Measurements from ENCODE around the gene ZNF436. TPM values are rescaled to one million over a fixed set of nuclear protein-coding genes. Genes with fewer than 3 reads are reported as not detected.

The ZNF436 gene
- total RNA-seq, 2 donors from 2014 or later: 8.9 to 10.3 TPM

DNA sequence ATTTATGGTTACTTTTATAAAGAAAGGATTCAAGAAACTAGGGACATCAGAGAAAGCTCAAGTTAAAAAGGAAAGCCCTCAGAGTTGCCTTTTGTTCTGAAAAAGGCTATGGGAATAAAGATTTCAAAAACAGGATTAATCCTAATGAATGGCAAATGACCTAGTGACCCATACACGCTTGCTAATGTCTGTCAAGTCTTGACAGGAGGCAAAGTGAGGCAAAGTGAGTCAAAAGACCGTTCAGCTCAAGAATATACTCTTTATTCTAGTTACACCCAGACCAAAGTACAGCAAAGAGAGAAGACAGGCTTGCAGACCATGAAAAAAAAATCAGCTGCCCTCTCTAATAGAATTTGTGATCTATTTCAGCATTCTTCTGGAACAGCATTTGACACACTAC is 3.5 kb downstream of the ZNF436 start:
- TF ChIP-seq, protein P1, sequence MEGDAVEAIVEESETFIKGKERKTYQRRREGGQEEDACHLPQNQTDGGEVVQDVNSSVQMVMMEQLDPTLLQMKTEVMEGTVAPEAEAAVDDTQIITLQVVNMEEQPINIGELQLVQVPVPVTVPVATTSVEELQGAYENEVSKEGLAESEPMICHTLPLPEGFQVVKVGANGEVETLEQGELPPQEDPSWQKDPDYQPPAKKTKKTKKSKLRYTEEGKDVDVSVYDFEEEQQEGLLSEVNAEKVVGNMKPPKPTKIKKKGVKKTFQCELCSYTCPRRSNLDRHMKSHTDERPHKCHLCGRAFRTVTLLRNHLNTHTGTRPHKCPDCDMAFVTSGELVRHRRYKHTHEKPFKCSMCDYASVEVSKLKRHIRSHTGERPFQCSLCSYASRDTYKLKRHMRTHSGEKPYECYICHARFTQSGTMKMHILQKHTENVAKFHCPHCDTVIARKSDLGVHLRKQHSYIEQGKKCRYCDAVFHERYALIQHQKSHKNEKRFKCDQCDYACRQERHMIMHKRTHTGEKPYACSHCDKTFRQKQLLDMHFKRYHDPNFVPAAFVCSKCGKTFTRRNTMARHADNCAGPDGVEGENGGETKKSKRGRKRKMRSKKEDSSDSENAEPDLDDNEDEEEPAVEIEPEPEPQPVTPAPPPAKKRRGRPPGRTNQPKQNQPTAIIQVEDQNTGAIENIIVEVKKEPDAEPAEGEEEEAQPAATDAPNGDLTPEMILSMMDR (conservative IDR thresholded peaks at IDR 0.05): no peak
- Histone ChIP-seq H3K4me3 (ENCODE audit: low read length) (peak overlapping the region; percentile 95), H3K36me3 (ENCODE audit: control insufficient read depth, insufficient read depth, low read length) (peaks cover 50% of the 10 kb centered on the region), H3K4me1 (ENCODE audit: control insufficient read depth, insufficient read depth, low read length) (peaks cover 8% of the 10 kb centered on the region), H3K9ac (ENCODE audit: extremely low read depth, low read length, poor library complexity, severe bottlenecking) (no peak overlapping the region), H3K9me3 (ENCODE audit: control insufficient read depth, low read length) (peaks cover 58% of the 10 kb centered on the region), H3K27me3 (ENCODE audit: control insufficient read depth, insufficient read depth, low read length, poor library complexity, severe bottlenecking) (no peaks in the 10 kb centered on the region), H3K27ac (ENCODE audit: low read depth, low read length) (no peak overlapping the region)
- H3K4me1 Mint-ChIP-seq: peaks cover 21% of the 10 kb centered on the region
- no peak overlapping the region for H3K4me3 Mint-ChIP-seq
- 88 to 90% methylated on average over 1 to 2 of the region's 2 CpGs for WGBS, 2 experiments (ENCODE audit: insufficient coverage in 1 of 2, insufficient read length in 1 of 2)
- peaks cover 73% of the 10 kb centered on the region for H3K27me3 Mint-ChIP-seq (ENCODE audit: insufficient read depth)
- peaks cover 62% of the 10 kb centered on the region for H3K36me3 Mint-ChIP-seq (ENCODE audit: low read depth)
- H3K27ac Mint-ChIP-seq: no peak overlapping the region
- peaks cover 65% of the 10 kb centered on the region for H3K9me3 Mint-ChIP-seq
- no peak for DNase-seq

DNA sequence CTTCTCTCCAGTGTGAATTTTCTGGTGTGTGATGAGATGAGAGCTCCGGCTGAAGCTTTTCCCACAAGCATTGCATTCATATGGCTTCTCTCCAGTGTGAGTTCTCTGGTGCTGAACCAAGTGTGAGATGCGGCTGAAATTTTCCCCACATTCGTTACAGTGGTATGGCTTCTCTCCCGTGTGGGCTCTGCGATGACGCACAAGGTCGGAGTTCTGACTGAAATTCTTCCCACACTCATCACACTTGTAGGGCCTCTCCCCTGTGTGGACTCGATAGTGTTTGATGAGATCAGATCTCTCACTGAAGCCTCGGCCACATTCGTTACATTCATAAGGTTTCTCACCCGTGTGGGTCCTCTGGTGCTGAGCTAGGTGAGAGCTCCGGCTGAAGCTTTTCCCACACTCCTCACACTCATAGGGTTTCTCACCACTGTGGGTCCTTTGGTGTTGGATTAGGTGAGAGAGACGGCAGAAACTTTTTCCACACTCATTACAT is 7.4 kb downstream of the ZNF436 start:
- Histone ChIP-seq H3K9me3 (ENCODE audit: control insufficient read depth, low read length) (peaks cover 79% of the 10 kb centered on the region), H3K27ac (ENCODE audit: low read depth, low read length) (no peak overlapping the region), H3K36me3 (ENCODE audit: control insufficient read depth, insufficient read depth, low read length) (peaks cover 69% of the 10 kb centered on the region), H3K4me3 (ENCODE audit: low read length) (peak overlapping the region; percentile 73), H3K27me3 (ENCODE audit: control insufficient read depth, insufficient read depth, low read length, poor library complexity, severe bottlenecking) (peaks cover 12% of the 10 kb centered on the region), H3K4me1 (ENCODE audit: control insufficient read depth, insufficient read depth, low read length) (no peaks in the 10 kb centered on the region), H3K9ac (ENCODE audit: extremely low read depth, low read length, poor library complexity, severe bottlenecking) (no peak overlapping the region)
- Mint-ChIP-seq H3K4me1 (no peaks in the 10 kb centered on the region), H3K36me3 (ENCODE audit: low read depth) (peaks cover 80% of the 10 kb centered on the region), H3K9me3 (peaks cover 87% of the 10 kb centered on the region), H3K4me3 (no peak overlapping the region), H3K27ac (no peak overlapping the region), H3K27me3 (ENCODE audit: insufficient read depth) (peaks cover 88% of the 10 kb centered on the region)
- no peak for DNase-seq
- 97 to 100% methylated on average over 6 to 12 of the region's 13 CpGs for WGBS, 2 experiments (ENCODE audit: insufficient coverage in 1 of 2, insufficient read length in 1 of 2)
- TF ChIP-seq, protein P1 (conservative IDR thresholded peaks at IDR 0.05): no peak

DNA sequence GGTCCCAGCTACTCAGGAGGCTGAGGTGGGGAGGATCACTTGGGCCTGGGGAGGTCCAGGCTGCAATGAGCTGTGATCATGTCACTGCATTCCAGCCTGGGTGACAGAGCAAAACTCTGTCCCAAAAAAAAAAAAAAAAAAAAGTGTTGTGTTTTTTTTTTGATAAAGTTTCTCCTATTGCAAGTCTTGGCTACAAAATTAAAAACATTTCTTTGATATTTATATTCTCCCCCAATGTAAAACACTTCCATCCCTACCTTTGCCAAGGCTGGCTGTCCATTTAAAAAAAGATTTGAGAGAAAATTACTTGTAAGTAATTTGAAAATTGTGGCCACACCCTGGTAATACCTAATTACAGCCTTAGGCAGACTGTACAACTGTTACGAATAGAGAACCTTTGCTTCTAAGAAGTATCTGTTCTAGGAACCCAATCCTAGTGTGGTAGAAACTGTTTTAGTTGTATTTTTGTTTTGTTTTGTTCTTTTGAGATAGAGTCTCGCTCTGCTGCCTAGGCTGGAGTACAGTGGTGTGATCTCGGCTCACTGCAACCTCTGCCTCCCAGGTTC is 11.2 kb downstream of the ZNF436 start:
- peaks cover 41% of the 10 kb centered on the region for H3K36me3 ChIP-seq (ENCODE audit: control insufficient read depth, insufficient read depth, low read length)
- H3K9me3 Mint-ChIP-seq: peaks cover 52% of the 10 kb centered on the region
- H3K27me3 ChIP-seq (ENCODE audit: control insufficient read depth, insufficient read depth, low read length, poor library complexity, severe bottlenecking): peaks cover 46% of the 10 kb centered on the region
- H3K36me3 Mint-ChIP-seq (ENCODE audit: low read depth): peaks cover 46% of the 10 kb centered on the region
- no peak overlapping the region for H3K9ac ChIP-seq (ENCODE audit: extremely low read depth, low read length, poor library complexity, severe bottlenecking)
- TF ChIP-seq, protein P1 (conservative IDR thresholded peaks at IDR 0.05): no peak
- WGBS, 2 experiments (ENCODE audit: insufficient coverage in 1 of 2, insufficient read length in 1 of 2): 92 to 100% methylated on average over 3 of the region's 3 CpGs
- no peak overlapping the region for H3K27ac ChIP-seq (ENCODE audit: low read depth, low read length)
- H3K4me3 Mint-ChIP-seq: no peak overlapping the region
- peaks cover 97% of the 10 kb centered on the region for H3K27me3 Mint-ChIP-seq (ENCODE audit: insufficient read depth)
- no peaks in the 10 kb centered on the region for H3K4me1 ChIP-seq (ENCODE audit: control insufficient read depth, insufficient read depth, low read length)
- no peak for DNase-seq
- H3K4me1 Mint-ChIP-seq: no peaks in the 10 kb centered on the region
- H3K4me3 ChIP-seq (ENCODE audit: low read length): no peak overlapping the region
- H3K9me3 ChIP-seq (ENCODE audit: control insufficient read depth, low read length): peaks cover 46% of the 10 kb centered on the region
- H3K27ac Mint-ChIP-seq: no peak overlapping the region
